GM23338 (cell line): ENCODE measurements around the gene TPI1.

Experiments
- CTCF ChIP-seq, 2 experiments: fragments of 200-600 bp in 1 of 2; sonication (generic) in 1 of 2; conservative IDR thresholded peaks; 2 replicates each; pipeline versions ENCODE4 v1.5.1 to v1.6.1; 2016 to 2017; ENCODE audit warnings: antibody characterized with exemption in 2 of 2, low read depth in 2 of 2, mild to moderate bottlenecking in 2 of 2, moderate library complexity in 1 of 2
- JUNB ChIP-seq: IDR thresholded peaks from one replicate; pipeline ENCODE4 v1.6.1; 2016; ENCODE audit warnings: antibody characterized with exemption; ENCODE audit not compliant: unreplicated experiment
- POLR2AphosphoS5 ChIP-seq: IDR thresholded peaks from 2 replicates; pipeline ENCODE4 v1.6.1; 2016; ENCODE audit warnings: antibody characterized with exemption, low read depth
- STAT1 ChIP-seq: IDR thresholded peaks from one replicate; pipeline ENCODE4 v1.6.1; 2016; ENCODE audit warnings: antibody characterized with exemption; ENCODE audit not compliant: unreplicated experiment

- TF ChIP-seq POLR2AphosphoS5 = no peak
- TF ChIP-seq CTCF (conservative IDR thresholded peaks at IDR 0.05; ENCODE audit: low read depth in 2 of 2) = no peak
- TF ChIP-seq JUNB = no peak
- TF ChIP-seq STAT1 = no peak
Measured at GRCh38 chr12:6888360-6888759, 21.0 kb downstream of the TPI1 start.
